ENCODE measurements around the gene ALDH1A2.

Gene ALDH1A2

DNA sequence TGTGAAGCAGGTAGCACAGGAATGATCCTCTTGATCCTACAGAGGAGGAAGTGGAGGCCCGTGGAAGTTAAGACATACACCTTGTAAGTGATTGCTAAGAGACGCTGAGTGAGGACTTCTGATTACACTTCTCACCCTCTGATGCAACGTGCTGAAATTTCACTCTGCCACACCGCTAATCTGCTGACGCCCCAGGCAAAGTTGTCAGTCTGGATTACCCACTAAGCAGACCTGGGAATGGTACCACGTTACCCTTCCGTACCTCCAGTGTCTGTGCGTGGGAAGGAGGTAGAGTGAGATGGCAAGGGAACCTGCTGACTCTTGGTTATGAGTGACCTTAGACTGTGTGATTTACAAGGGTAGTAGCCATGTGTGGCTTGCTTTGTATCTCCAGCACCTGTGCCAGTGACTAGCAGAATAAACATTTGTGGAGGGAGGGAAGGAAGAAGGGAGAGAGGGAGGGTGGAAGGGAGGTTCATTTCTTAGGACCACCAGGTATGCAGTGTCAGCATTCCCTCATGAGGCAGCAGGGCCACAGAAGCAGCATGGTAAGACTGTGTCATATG lies 115.0 kb downstream of the ALDH1A2 start:
- H3K4me1 ChIP-seq (ENCODE audit: insufficient read depth, low read length), result peaks cover 5% of the 10 kb centered on the region; the same call in 1 of the 2 replicates
- H3K36me3 ChIP-seq (ENCODE audit: insufficient read depth, low read length), result no peaks in the 10 kb centered on the region
- no peaks in the 10 kb centered on the region for H3K27me3 ChIP-seq (ENCODE audit: insufficient read depth, low read length)
- H3K4me3 ChIP-seq (ENCODE audit: low read length), result no peak overlapping the region
- H3K9me3 ChIP-seq (ENCODE audit: insufficient read depth, low read depth, low read length), result no peaks in the 10 kb centered on the region
- 95% methylated on average over 8 of the region's 8 CpGs for WGBS
- H3K27ac ChIP-seq (ENCODE audit: low read depth, low read length), result no peak overlapping the region
- no peak overlapping the region for H3K9ac ChIP-seq (ENCODE audit: low read depth, low read length)

DNA sequence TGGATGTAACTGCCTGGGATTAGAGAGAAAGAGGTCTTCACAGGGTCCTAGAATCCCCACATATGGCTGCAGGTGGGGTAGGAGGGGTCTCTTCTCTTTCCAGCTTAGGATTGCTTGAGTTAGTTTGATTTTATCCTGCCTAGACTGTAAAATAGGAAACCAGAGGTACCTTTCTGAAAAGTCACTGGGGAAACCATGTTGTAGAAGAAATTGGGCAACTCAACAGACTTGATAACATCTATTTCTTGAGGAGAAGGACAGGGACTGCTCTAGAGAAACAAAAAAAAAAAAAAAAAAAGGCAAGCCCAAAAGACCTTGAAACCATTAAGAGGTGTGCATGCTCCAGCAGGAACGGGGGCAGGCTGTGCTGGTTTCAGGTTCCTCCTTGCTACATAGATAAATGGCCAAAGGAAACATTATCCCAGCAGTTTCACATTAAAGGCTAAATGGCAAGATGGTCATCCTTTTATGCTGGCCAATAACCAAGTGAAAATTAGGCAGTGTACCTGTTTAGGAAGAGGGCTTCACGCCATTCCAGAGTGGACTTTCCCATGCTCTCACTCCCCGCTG lies 116.1 kb downstream of the ALDH1A2 start:
- H3K27ac ChIP-seq (ENCODE audit: low read depth, low read length), result no peak overlapping the region
- WGBS, result 98% methylated on average over 3 of the region's 3 CpGs

DNA sequence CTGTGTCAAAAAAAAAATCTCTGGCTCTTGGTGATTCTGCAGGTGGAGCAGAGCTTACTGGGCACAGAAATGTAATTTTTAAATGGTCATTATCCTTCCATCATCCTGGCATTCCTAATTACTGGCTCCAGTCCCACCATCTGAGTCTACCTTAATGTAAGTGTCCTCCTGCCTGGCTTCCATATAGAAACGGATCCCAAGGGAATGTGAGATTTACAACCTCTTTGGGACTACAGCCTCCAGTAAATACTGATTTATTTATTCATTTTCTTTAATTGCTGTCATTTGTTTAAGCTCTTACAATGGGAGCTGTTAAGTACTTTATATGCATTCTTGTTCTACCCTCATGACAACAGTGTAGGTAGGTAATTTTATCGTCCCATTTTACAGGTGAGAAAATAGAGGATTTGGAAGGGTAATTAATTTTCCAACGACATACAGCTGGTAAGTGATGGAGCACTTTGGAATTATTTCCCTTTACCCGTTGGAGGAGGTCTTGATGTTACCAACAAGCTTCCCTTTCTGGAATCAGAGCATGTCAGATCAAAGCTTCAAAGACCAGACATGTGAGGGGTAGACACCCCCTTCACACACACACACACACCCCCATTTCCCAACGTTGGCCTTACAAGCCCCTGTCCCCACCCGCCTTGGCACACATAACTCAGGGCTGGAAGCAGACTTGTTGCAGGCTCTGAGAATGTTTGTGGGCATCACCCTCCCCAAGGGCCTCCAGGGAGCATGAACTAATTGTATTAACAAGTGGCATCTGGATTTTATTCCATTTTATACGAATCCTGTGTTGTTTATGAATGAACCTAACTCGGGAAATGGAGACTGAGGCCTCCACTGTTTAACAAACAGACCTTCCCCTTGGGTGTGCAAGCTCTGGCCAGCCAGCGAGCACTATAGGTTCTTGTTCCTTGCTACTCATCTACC lies 116.9 kb downstream of the ALDH1A2 start:
- H3K9ac ChIP-seq (ENCODE audit: low read depth, low read length), result no peak overlapping the region
- no peak overlapping the region for H3K27ac ChIP-seq (ENCODE audit: low read depth, low read length)
- no peaks in the 10 kb centered on the region for H3K27me3 ChIP-seq (ENCODE audit: insufficient read depth, low read length)
- no peaks in the 10 kb centered on the region for H3K9me3 ChIP-seq (ENCODE audit: insufficient read depth, low read depth, low read length)
- peaks cover 5% of the 10 kb centered on the region; the same call in 1 of the 2 replicates for H3K4me1 ChIP-seq (ENCODE audit: insufficient read depth, low read length)
- H3K4me3 ChIP-seq (ENCODE audit: low read length), result no peak overlapping the region
- no peaks in the 10 kb centered on the region for H3K36me3 ChIP-seq (ENCODE audit: insufficient read depth, low read length)
- 91% methylated on average over 9 of the region's 9 CpGs for WGBS

More for the DNA sequence above, 116.1 kb downstream of the ALDH1A2 start:
- H3K27me3 ChIP-seq (ENCODE audit: insufficient read depth, low read length), result no peaks in the 10 kb centered on the region
- H3K9ac ChIP-seq (ENCODE audit: low read depth, low read length), result no peak overlapping the region
- peaks cover 5% of the 10 kb centered on the region; the same call in 1 of the 2 replicates for H3K4me1 ChIP-seq (ENCODE audit: insufficient read depth, low read length)
- no peak overlapping the region for H3K4me3 ChIP-seq (ENCODE audit: low read length)
- H3K36me3 ChIP-seq (ENCODE audit: insufficient read depth, low read length), result no peaks in the 10 kb centered on the region
- no peaks in the 10 kb centered on the region for H3K9me3 ChIP-seq (ENCODE audit: insufficient read depth, low read depth, low read length)

DNA sequence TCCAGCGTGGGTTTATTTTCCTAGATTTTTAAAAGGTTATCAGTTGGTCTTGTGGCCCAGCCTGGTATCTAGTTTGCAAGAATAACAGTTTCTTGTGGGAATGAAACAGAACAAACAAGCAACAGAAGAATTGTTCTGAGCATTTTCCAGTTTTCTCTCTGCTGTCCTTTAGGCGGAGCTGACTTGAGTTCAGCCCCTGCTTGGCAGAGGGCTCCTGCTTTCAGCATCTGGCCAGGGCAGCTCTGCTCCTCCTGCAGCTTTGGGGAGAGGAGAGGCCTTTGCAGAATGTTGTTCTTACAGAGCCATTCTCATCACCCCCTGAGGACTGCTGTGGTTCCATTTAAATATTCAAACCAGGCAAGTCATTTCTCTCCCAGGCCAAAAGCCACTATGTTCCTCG lies 117.7 kb downstream of the ALDH1A2 start:
- H3K9me3 ChIP-seq (ENCODE audit: insufficient read depth, low read depth, low read length), result no peaks in the 10 kb centered on the region
- H3K4me1 ChIP-seq (ENCODE audit: insufficient read depth, low read length), result peaks cover 5% of the 10 kb centered on the region; the same call in 1 of the 2 replicates
- H3K27me3 ChIP-seq (ENCODE audit: insufficient read depth, low read length), result no peaks in the 10 kb centered on the region
- no peak overlapping the region for H3K4me3 ChIP-seq (ENCODE audit: low read length)
- no peak overlapping the region for H3K9ac ChIP-seq (ENCODE audit: low read depth, low read length)
- H3K27ac ChIP-seq (ENCODE audit: low read depth, low read length), result no peak overlapping the region
- H3K36me3 ChIP-seq (ENCODE audit: insufficient read depth, low read length), result no peaks in the 10 kb centered on the region
- WGBS, result 60% methylated on average over 3 of the region's 3 CpGs

DNA sequence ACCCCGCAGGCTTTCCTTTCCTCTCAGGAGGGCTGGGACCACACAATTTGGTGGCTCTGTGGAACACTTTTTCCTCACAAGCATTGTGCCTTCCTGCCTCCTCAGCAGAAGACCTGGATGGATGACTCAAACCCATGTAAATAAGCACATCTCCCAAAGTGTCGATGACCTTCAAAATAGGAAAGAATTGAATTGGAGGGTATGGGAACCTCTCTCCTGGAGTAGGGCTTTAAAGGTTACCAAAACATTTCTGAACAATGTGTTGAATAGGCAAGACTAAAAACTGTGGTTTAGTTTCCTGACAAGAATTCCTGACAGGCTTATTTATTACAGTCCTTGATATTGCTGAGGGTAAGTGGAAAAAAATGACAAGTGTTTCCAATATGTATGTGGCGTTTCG lies 118.2 kb downstream of the ALDH1A2 start:
- H3K36me3 ChIP-seq (ENCODE audit: insufficient read depth, low read length), result no peaks in the 10 kb centered on the region
- no peaks in the 10 kb centered on the region for H3K9me3 ChIP-seq (ENCODE audit: insufficient read depth, low read depth, low read length)
- no peak overlapping the region for H3K4me3 ChIP-seq (ENCODE audit: low read length)
- H3K4me1 ChIP-seq (ENCODE audit: insufficient read depth, low read length), result peaks cover 5% of the 10 kb centered on the region; the same call in 1 of the 2 replicates
- no peak overlapping the region for H3K27ac ChIP-seq (ENCODE audit: low read depth, low read length)
- 97% methylated on average over 4 of the region's 4 CpGs for WGBS
- H3K27me3 ChIP-seq (ENCODE audit: insufficient read depth, low read length), result no peaks in the 10 kb centered on the region
- H3K9ac ChIP-seq (ENCODE audit: low read depth, low read length), result no peak overlapping the region

DNA sequence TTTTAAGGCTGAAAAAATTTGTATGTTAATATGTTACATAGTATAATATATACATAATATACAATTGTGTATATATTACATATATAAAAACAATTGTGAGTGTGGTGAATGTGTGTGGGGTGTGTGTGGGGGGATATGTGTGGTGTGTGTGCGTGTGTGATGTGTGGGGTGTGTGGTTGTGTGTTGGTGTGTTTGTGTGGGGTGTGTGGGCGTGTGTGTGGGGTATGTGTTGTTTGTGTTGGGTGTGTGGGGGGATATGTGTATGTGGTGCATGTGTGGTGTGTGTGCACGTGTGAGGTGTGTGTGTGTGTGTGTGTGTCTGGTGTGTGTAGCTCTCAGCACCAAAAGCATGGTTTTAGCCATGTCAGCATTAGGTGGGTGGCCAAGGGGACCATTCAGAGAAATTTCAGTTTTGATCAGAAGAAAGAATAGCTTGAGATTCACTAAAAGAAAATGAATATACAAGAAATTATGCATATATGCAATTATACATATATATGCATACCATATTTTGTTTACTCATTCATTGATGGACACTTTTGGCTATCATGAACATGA lies 118.9 kb downstream of the ALDH1A2 start:
- no peaks in the 10 kb centered on the region for H3K27me3 ChIP-seq (ENCODE audit: insufficient read depth, low read length)
- H3K36me3 ChIP-seq (ENCODE audit: insufficient read depth, low read length), result no peaks in the 10 kb centered on the region
- no peak overlapping the region for H3K27ac ChIP-seq (ENCODE audit: low read depth, low read length)
- H3K4me3 ChIP-seq (ENCODE audit: low read length), result no peak overlapping the region
- WGBS, result 98% methylated on average over 3 of the region's 3 CpGs
- no peak overlapping the region for H3K9ac ChIP-seq (ENCODE audit: low read depth, low read length)
- H3K9me3 ChIP-seq (ENCODE audit: insufficient read depth, low read depth, low read length), result no peaks in the 10 kb centered on the region
- H3K4me1 ChIP-seq (ENCODE audit: insufficient read depth, low read length), result peaks cover 5% of the 10 kb centered on the region; the same call in 1 of the 2 replicates

DNA sequence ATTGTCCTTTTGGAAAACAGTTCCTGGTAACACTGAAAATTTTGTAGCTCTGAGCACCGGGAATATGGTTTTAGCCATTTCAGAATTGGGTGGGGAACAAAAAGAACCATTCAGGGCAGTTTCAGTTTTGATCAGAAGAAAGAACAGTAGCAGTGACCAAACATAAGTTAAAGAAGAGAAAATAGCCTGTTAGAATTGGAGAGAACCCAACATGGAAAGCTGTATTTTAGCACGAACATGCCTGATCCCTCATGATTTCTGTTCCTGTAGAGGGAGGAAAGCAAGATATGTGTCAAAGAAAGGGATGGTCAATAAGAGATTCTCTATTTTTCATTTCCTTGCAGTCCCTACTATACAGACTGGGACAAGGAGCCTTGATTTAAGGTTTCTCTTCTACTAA lies 119.9 kb downstream of the ALDH1A2 start:
- no peaks in the 10 kb centered on the region for H3K27me3 ChIP-seq (ENCODE audit: insufficient read depth, low read length)
- no peak overlapping the region for H3K27ac ChIP-seq (ENCODE audit: low read depth, low read length)
- no peaks in the 10 kb centered on the region for H3K9me3 ChIP-seq (ENCODE audit: insufficient read depth, low read depth, low read length)
- H3K4me1 ChIP-seq (ENCODE audit: insufficient read depth, low read length), result peaks cover 5% of the 10 kb centered on the region; the same call in 1 of the 2 replicates
- H3K4me3 ChIP-seq (ENCODE audit: low read length), result no peak overlapping the region
- no peak overlapping the region for H3K9ac ChIP-seq (ENCODE audit: low read depth, low read length)
- WGBS, result 90% methylated on average over 2 of the region's 2 CpGs
- no peaks in the 10 kb centered on the region for H3K36me3 ChIP-seq (ENCODE audit: insufficient read depth, low read length)

DNA sequence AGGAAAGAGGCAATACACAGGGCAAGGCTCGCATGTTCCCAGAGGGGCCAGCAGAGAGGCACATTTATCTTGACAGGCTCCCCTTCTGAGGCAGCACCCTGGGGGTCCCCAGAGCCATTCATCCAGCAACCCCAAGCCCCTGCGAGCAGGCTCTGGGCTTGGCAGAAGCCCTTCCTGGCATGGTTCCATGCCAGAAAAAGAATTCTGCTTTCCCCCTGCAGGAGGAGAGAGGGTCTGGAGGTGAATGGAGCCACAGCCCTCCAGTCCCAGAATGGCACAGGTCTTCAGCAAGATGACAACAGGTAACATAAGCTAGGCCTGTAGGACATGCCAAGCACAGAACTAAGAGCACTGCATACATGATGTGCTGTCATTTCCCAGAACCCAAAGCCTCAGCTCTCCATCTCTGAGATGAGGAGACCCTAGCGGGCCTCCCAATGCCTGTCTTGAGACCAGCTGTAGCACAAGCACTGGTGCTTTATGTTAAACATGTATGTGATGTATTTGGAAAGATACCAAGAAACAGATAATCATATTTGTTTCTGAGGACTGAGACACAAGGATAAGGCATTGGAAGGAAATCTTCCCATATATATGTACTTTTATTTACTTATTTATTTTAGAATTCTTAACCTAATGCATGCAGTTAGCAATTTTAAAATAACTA lies 121.6 kb downstream of the ALDH1A2 start:
- no peaks in the 10 kb centered on the region for H3K36me3 ChIP-seq (ENCODE audit: insufficient read depth, low read length)
- H3K9me3 ChIP-seq (ENCODE audit: insufficient read depth, low read depth, low read length), result no peaks in the 10 kb centered on the region
- no peak overlapping the region for H3K4me3 ChIP-seq (ENCODE audit: low read length)
- no peaks in the 10 kb centered on the region for H3K27me3 ChIP-seq (ENCODE audit: insufficient read depth, low read length)
- 85% methylated on average over 3 of the region's 3 CpGs for WGBS
- H3K27ac ChIP-seq (ENCODE audit: low read depth, low read length), result no peak overlapping the region
- H3K9ac ChIP-seq (ENCODE audit: low read depth, low read length), result no peak overlapping the region
- H3K4me1 ChIP-seq (ENCODE audit: insufficient read depth, low read length), result peaks cover 5% of the 10 kb centered on the region; the same call in 1 of the 2 replicates

DNA sequence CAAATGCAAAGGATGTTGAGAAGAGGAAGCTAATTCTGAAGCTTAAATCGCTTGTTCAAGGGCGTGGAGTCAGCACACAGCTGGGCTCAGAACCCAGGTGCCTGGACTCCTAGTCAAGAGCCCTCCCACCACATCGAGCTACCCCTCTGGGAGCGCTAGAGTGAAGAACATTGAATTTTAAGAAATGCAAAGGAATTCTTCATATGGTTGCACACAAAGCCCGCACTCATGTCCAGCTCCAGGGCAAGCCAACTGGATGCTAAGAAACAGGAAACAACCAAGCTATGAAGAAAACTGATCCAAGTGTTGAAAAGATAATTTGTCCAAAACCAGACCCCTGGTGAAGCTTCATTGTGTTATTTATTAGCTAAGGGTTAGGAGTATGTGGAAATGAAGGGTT lies 122.3 kb downstream of the ALDH1A2 start:
- Histone ChIP-seq H3K27ac (ENCODE audit: low read depth, low read length) (no peak overlapping the region), H3K9me3 (ENCODE audit: insufficient read depth, low read depth, low read length) (no peaks in the 10 kb centered on the region), H3K4me1 (ENCODE audit: insufficient read depth, low read length) (peaks cover 5% of the 10 kb centered on the region; the same call in 1 of the 2 replicates), H3K9ac (ENCODE audit: low read depth, low read length) (no peak overlapping the region), H3K27me3 (ENCODE audit: insufficient read depth, low read length) (no peaks in the 10 kb centered on the region), H3K4me3 (ENCODE audit: low read length) (no peak overlapping the region), H3K36me3 (ENCODE audit: insufficient read depth, low read length) (no peaks in the 10 kb centered on the region)
- 95% methylated on average over 5 of the region's 5 CpGs for WGBS

DNA sequence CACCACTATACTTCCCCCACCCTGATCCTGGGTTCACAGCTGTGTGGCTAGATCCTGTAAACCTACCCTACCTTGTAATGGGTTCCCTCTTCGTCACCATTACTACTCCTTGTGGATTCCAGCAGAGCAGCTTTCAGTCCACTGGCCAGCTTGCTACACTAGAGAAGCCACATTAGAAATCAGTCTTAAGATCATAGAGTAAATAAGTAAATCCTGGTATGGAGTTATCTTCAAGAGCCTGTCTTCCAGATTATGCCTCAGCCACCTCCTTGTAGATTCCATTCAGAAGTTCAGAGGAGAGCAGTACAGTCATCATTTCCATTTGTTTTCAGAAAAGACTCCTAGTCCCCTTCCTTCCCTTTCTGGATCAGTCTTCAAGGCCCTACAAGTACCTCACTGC lies 123.7 kb downstream of the ALDH1A2 start:
- Histone ChIP-seq H3K4me1 (ENCODE audit: insufficient read depth, low read length) (no peaks in the 10 kb centered on the region), H3K4me3 (ENCODE audit: low read length) (no peak overlapping the region), H3K27me3 (ENCODE audit: insufficient read depth, low read length) (no peaks in the 10 kb centered on the region), H3K27ac (ENCODE audit: low read depth, low read length) (no peak overlapping the region), H3K9ac (ENCODE audit: low read depth, low read length) (no peak overlapping the region), H3K36me3 (ENCODE audit: insufficient read depth, low read length) (no peaks in the 10 kb centered on the region), H3K9me3 (ENCODE audit: insufficient read depth, low read depth, low read length) (no peaks in the 10 kb centered on the region)
- 95% methylated on average over 1 of the region's 1 CpG for WGBS

All from HUES64 (cell line).